Prostate gland (tissue), 2 donors: Measurements from ENCODE around the gene KIF17.

Experiments used
- CTCF ChIP-seq, 4 experiments: fragments of 200-600 bp in 2 of 4; fragments of 450-650 bp in 2 of 4; sonication (generic) in 2 of 4; IDR thresholded peaks; 1 replicate in 3 of 4; 2 replicates in 1 of 4; pipeline ENCODE4 v1.5.1; 2016 to 2019; ENCODE audit warnings: antibody characterized with exemption in 4 of 4, mild to moderate bottlenecking in 2 of 4, moderate library complexity in 2 of 4
- POLR2A ChIP-seq: fragments of 450-650 bp; IDR thresholded peaks from one replicate; pipeline ENCODE4 v1.6.1; 2016; ENCODE audit warnings: antibody characterized with exemption, mild to moderate bottlenecking
- POLR2AphosphoS5 ChIP-seq: sonication (generic); formaldehyde crosslinking; IDR thresholded peaks from one replicate; pipeline ENCODE4 v1.6.1; 2017; ENCODE audit warnings: antibody characterized with exemption

GRCh38 chr1:20696397-20697333 lies 21.1 kb downstream of the KIF17 start:
- peak; percentile 77 to 89 (median 84) for TF ChIP-seq CTCF (IDR thresholded peaks at IDR 0.05)
- no peak for TF ChIP-seq POLR2A
- TF ChIP-seq POLR2AphosphoS5: peak; percentile 48
